ENCODE measurements around the gene NHSL2. TPM values are rescaled to one million over a fixed set of nuclear protein-coding genes. Genes with fewer than 3 reads are reported as not detected.

NHSL2 gene
- total RNA-seq, 1 donor from 2014 or later: 58.1 TPM

DNA sequence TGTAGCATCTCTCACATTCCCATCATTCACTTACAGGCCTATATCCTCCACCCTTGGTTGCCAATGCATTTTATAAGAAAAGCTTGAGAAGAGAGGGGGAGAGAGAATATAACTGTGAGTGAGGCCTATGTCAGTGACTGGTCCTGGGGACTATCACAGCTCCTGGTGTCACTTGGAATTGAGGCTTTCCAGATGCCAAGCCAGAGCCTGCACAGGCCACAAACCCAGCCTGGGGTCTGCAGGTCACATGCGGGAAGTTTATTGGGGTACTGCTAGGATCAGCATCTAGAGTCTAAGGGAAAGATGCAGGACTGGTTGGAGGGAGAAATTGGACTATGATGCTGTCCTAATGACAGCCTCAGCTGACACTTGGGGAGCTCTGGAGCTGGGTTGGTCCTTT is 173.5 kb downstream of the NHSL2 start:
- Histone ChIP-seq H3K4me1 (peaks cover 0 to 3% of the 10 kb centered on the region in 2 donors), H3K36me3 (no peaks in the 10 kb centered on the region), H3K27ac (no peak overlapping the region), H3K9me3 (no peaks in the 10 kb centered on the region), H3K4me3 (no peak overlapping the region), H3K27me3 (no peaks in the 10 kb centered on the region)
- TF ChIP-seq, protein P1, sequence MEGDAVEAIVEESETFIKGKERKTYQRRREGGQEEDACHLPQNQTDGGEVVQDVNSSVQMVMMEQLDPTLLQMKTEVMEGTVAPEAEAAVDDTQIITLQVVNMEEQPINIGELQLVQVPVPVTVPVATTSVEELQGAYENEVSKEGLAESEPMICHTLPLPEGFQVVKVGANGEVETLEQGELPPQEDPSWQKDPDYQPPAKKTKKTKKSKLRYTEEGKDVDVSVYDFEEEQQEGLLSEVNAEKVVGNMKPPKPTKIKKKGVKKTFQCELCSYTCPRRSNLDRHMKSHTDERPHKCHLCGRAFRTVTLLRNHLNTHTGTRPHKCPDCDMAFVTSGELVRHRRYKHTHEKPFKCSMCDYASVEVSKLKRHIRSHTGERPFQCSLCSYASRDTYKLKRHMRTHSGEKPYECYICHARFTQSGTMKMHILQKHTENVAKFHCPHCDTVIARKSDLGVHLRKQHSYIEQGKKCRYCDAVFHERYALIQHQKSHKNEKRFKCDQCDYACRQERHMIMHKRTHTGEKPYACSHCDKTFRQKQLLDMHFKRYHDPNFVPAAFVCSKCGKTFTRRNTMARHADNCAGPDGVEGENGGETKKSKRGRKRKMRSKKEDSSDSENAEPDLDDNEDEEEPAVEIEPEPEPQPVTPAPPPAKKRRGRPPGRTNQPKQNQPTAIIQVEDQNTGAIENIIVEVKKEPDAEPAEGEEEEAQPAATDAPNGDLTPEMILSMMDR (IDR thresholded peaks at IDR 0.05): no peak
- DNase-seq (ENCODE audit: low spot score in 2 of 2): no peak
- intact Hi-C loops (cut with DNase I): no loop called here

DNA sequence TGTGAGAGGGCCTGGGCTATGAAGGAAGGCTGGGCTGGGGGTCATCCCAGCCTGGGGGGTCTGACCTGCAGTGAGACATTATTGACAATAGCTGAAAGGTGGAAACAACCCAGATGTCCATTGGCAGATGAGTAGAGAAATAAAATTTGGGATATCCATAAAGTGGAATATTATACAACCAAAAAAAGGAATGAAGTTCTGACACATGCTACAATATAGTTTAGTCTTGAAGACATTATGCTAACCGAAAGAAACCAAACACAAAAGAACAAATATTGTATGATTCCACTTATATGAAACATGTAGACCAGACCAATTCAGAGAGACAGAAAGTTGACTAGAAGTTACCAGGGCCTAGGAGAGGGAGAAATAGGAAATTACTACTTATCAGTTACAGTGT is 176.3 kb downstream of the NHSL2 start:
- TF ChIP-seq, protein P1 (IDR thresholded peaks at IDR 0.05): no peak

DNA sequence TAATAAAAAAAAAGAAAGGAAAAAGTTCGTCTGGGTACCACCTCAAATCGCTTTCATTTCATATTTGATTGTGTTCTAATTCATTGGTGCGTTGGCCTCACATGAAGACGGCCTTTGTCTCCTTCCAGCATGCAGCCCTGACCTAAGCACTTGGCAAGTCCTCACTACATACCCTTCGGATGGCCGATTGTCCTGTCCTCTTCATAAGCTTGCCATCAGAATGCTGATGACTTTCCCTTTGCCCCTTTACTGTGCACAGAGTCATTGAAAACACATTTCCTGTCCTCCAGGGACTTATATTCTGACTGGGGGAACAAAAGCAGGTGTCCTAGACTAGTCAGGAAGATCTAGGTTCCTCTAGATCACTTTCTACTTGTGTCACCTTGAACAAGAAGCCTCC is 178.1 kb downstream of the NHSL2 start:
- Histone ChIP-seq H3K4me1 (no peaks in the 10 kb centered on the region), H3K27me3 (no peaks in the 10 kb centered on the region), H3K27ac (no peak overlapping the region), H3K9me3 (no peaks in the 10 kb centered on the region), H3K4me3 (no peak overlapping the region), H3K36me3 (no peaks in the 10 kb centered on the region)
- no peak for DNase-seq (ENCODE audit: low spot score in 2 of 2)
- TF ChIP-seq, protein P1 (IDR thresholded peaks at IDR 0.05): no peak
- intact Hi-C loops (cut with DNase I): no loop called here

More for the DNA sequence above, 176.3 kb downstream of the NHSL2 start:
- Histone ChIP-seq H3K4me3 (no peak overlapping the region), H3K27me3 (no peaks in the 10 kb centered on the region), H3K4me1 (no peaks in the 10 kb centered on the region), H3K27ac (no peak overlapping the region), H3K9me3 (no peaks in the 10 kb centered on the region), H3K36me3 (no peaks in the 10 kb centered on the region)
- DNase-seq (ENCODE audit: low spot score in 2 of 2): no peak
- intact Hi-C loops (cut with DNase I): no loop called here

DNA sequence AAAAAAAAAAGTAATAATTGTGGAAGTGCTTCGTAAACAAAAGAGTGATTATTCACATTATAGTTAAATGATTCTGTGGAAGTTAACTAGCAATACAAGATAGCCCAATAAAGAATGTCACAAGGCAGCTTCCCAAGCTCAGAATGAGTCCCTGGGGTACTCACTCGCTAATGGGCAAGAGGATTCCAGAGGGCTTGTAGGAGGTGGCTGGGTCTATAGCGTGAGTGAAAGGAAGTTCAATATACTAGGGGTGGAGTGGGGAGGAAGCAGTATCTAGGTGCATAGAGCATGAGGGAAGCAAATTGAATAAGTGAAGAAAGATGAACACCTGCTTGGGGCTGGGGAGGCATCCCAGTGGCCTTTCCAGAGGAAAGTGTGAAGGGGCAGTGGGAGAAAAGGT is 178.6 kb downstream of the NHSL2 start:
- TF ChIP-seq, protein P1 (IDR thresholded peaks at IDR 0.05): no peak
- Histone ChIP-seq H3K4me1 (no peaks in the 10 kb centered on the region), H3K9me3 (no peaks in the 10 kb centered on the region), H3K36me3 (no peaks in the 10 kb centered on the region), H3K27me3 (no peaks in the 10 kb centered on the region), H3K4me3 (no peak overlapping the region), H3K27ac (no peak overlapping the region)
- DNase-seq (ENCODE audit: low spot score in 2 of 2): no peak
- intact Hi-C loops (cut with DNase I): no loop called here

DNA sequence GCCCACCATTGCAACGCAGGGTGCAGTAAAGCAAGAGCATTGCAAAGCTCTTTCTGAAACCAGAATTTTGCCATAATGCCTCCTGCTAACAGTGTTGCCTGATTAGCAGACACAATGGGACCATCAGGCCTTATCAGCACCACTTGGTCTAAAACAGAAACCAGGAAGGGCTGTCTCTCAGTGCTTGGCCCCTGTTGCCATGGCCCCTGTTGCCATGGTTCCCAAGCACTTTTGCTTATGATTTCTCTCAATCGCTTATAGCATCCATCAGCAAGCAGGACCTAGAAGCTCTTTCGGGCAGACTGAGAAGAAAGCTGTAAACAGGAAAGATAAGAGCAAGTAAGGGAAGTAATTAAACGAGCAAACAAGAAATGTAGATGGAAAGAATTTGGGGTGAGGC is 184.2 kb downstream of the NHSL2 start:
- H3K36me3 ChIP-seq: no peaks in the 10 kb centered on the region
- H3K27me3 ChIP-seq: no peaks in the 10 kb centered on the region
- no peak for DNase-seq (ENCODE audit: low spot score in 2 of 2)
- no peak overlapping the region for H3K4me3 ChIP-seq
- H3K4me1 ChIP-seq: no peaks in the 10 kb centered on the region
- intact Hi-C loops (cut with DNase I): no loop called here
- TF ChIP-seq, protein P1 (IDR thresholded peaks at IDR 0.05): no peak
- no peak overlapping the region for H3K27ac ChIP-seq
- no peaks in the 10 kb centered on the region for H3K9me3 ChIP-seq

DNA sequence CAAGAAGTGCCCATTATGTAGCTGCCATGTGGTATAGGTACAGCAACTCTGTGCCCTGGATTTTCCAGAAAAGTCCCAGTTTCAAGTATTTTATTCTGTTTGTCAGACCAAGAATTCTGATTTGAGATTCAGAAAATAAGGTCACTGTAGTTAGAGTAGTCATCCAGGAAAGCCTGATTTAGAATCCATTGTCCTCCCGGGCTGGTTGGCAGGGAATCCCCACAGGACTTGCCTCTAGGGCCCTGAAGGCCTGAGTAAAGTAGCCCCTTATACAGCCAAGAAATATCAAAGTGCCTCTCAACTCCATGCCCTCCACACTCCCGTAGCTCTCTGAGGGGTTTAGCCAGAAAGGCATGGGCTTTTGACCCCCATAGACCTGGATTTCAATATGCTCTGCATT is 184.7 kb downstream of the NHSL2 start:
- no peaks in the 10 kb centered on the region for H3K9me3 ChIP-seq
- no peak overlapping the region for H3K4me3 ChIP-seq
- TF ChIP-seq, protein P1 (IDR thresholded peaks at IDR 0.05): no peak
- no peaks in the 10 kb centered on the region for H3K36me3 ChIP-seq
- no peaks in the 10 kb centered on the region for H3K27me3 ChIP-seq
- H3K27ac ChIP-seq: no peak overlapping the region
- no peaks in the 10 kb centered on the region for H3K4me1 ChIP-seq
- intact Hi-C loops (cut with DNase I): no loop called here
- DNase-seq (ENCODE audit: low spot score in 2 of 2): no peak
